BE2C (cell line): Measurements from ENCODE around the gene CASKIN1.

Experiments
- DNase-seq: peaks from one replicate; pipeline ENCODE4 v3.0.0-alpha.2; 2020
- H3K27me3 ChIP-seq: fragments of 250-450 bp; sonication (Bioruptor Pico); 2 replicates; pipeline ENCODE4 v1.5.1; 2020; ENCODE audit warnings: mild to moderate bottlenecking
- H3K36me3 ChIP-seq: fragments of 250-450 bp; sonication (Bioruptor Pico); 2 replicates; pipeline ENCODE4 v1.5.1; 2020; ENCODE audit warnings: mild to moderate bottlenecking
- H3K4me1 ChIP-seq: fragments of 250-450 bp; sonication (Bioruptor Pico); 2 replicates; pipeline ENCODE4 v1.5.1; 2020
- H3K4me3 ChIP-seq: 2 replicates; pipeline ENCODE4 v1.5.1; 2011; ENCODE audit warnings: low read depth, low read length
- H3K9me3 ChIP-seq: fragments of 250-450 bp; sonication (Bioruptor Pico); 2 replicates; pipeline ENCODE4 v1.5.1; 2020
- CTCF ChIP-seq: IDR thresholded peaks from 2 replicates; pipeline ENCODE4 v1.5.1; 2012; ENCODE audit warnings: mild to moderate bottlenecking, low read depth, low read length

The CASKIN1 gene

GRCh38 chr16:2186505-2186904 is 9.9 kb downstream of the CASKIN1 start:
- Histone ChIP-seq H3K9me3 (no peaks in the 10 kb centered on the region), H3K4me3 (no peak overlapping the region), H3K27me3 (no peaks in the 10 kb centered on the region), H3K36me3 (peaks cover 5% of the 10 kb centered on the region), H3K4me1 (no peaks in the 10 kb centered on the region)
- TF ChIP-seq CTCF: no peak
- DNase-seq: no peak

GRCh38 chr16:2186064-2186463 is 10.3 kb downstream of the CASKIN1 start:
- no peak overlapping the region for H3K4me3 ChIP-seq
- TF ChIP-seq CTCF: no peak
- no peak for DNase-seq
- H3K4me1 ChIP-seq: no peaks in the 10 kb centered on the region
- peaks cover 5% of the 10 kb centered on the region for H3K36me3 ChIP-seq
- H3K27me3 ChIP-seq: no peaks in the 10 kb centered on the region
- no peaks in the 10 kb centered on the region for H3K9me3 ChIP-seq

- Histone ChIP-seq H3K4me3 (no peak overlapping the region), H3K36me3 (peaks cover 5% of the 10 kb centered on the region), H3K27me3 (no peaks in the 10 kb centered on the region), H3K4me1 (no peaks in the 10 kb centered on the region), H3K9me3 (no peaks in the 10 kb centered on the region)
- TF ChIP-seq CTCF: no peak
- no peak for DNase-seq
Measured at GRCh38 chr16:2184962-2185361, 11.4 kb downstream of the CASKIN1 start.

- no peak for TF ChIP-seq CTCF
- DNase-seq: no peak
- Histone ChIP-seq H3K4me1 (no peaks in the 10 kb centered on the region), H3K27me3 (no peaks in the 10 kb centered on the region), H3K4me3 (no peak overlapping the region), H3K9me3 (no peaks in the 10 kb centered on the region), H3K36me3 (peaks cover 5% of the 10 kb centered on the region)
Measured at GRCh38 chr16:2184346-2184745, 12.1 kb downstream of the CASKIN1 start.

- H3K36me3 ChIP-seq: peaks cover 5% of the 10 kb centered on the region
- DNase-seq: no peak
- H3K27me3 ChIP-seq: no peaks in the 10 kb centered on the region
- H3K4me3 ChIP-seq: no peak overlapping the region
- no peaks in the 10 kb centered on the region for H3K4me1 ChIP-seq
- TF ChIP-seq CTCF: no peak
- no peaks in the 10 kb centered on the region for H3K9me3 ChIP-seq
Measured at GRCh38 chr16:2183671-2184070, 12.7 kb downstream of the CASKIN1 start.

- H3K27me3 ChIP-seq: no peaks in the 10 kb centered on the region
- no peak for DNase-seq
- TF ChIP-seq CTCF: no peak
- peaks cover 21% of the 10 kb centered on the region for H3K36me3 ChIP-seq
- no peak overlapping the region for H3K4me3 ChIP-seq
- H3K4me1 ChIP-seq: no peaks in the 10 kb centered on the region
- no peaks in the 10 kb centered on the region for H3K9me3 ChIP-seq
Measured at GRCh38 chr16:2181952-2182351, 14.5 kb downstream of the CASKIN1 start.
